GM19238 (cell line): ENCODE measurements around the gene MEPE.

Source experiments
- DNase-seq: peaks from one replicate; pipeline ENCODE4 v3.0.0; 2011; ENCODE audit warnings: low spot score; ENCODE audit not compliant: insufficient read length

The MEPE gene

DNA sequence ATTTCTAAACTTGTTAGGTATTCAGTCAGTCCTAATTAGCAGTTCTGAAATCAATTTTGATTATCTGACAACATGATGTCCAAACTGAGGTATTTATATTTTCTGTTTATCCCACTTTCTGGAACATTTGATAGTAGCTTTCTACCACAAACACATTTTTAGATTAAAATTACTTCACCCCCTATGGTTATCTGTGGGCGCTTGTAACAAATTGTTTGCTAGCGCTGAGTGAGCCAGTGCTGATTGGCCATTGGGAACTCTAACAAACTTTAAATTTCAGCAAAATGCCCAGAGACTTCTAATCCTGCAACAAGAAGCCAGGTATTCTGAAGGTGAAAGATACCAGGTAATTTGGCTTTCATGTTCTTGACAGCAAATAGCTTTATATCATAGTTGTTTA, at the start of gene MEPE:
MEPE (plus strand) TSS at position 301 of the 400 bp plus-strand sequence. CDS start 1,746 bp downstream, outside the sequence.
- no peak for DNase-seq

- no peak for DNase-seq
These were observed 49.0 kb upstream of the MEPE start for GRCh38 chr4:87783781-87784180.

DNA sequence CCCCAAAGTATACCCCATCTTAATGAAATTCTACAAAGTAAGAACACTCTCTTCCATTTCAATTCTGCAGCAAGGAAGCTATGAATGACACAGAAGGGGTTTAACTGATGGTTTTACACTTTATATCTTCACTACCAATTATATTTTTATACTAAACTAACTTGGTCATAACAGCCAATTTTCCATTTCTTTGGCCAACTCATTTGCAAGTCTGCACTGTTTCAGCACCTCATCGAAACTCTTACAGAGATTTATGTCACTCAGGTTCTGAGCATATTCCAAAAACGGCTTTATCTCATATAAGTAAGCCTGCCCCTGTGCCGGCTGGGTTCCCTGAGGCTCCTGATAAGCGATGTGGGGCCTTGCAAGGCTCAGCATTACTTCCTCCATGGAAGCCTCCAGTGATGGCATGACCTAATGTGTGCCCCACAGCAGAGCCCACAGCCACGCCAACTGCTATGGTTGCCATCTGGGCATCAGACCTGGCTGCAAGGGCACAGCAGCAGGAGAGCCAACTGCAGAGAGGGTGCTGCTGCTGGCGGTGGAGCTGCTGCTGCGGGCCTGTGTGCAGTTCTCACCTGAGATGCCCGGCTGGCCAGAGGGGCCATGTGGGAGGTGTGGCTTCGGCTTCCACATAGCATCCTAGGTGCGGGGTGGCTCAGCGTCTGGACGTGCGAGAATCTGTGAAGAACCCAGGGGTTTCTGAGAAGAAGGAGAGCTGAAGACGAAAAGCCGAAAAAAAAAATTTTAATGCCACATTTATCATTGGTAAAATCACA, 46.8 kb upstream of the MEPE start:
- DNase-seq: no peak

- no peak for DNase-seq
These were observed 33.3 kb upstream of the MEPE start, which contains the start of gene IBSP for GRCh38 chr4:87799301-87800113. Gene IBSP, plus strand, starts transcription at chr4:87799554. Its CDS starts 2,808 bp downstream, at chr4:87802362.

DNA sequence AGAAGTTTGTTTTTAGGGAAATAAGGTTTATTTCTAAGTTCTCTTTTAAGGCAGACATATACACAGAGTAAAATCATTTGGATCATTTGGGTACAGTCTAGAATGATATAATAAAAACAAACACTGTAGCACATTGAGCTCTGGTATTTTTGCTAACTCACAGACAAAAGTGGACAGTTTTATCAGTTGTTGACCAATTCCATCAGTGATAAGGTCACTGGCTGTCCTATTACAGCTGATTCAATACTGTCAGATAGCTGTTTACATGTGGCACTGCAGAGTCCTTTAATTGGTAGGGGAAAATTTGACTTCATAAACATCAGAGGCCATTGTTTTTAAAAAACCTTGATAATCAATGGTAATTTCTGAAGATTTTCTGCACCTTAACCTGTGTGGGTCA, 29.9 kb upstream of the MEPE start:
- no peak for DNase-seq

DNA sequence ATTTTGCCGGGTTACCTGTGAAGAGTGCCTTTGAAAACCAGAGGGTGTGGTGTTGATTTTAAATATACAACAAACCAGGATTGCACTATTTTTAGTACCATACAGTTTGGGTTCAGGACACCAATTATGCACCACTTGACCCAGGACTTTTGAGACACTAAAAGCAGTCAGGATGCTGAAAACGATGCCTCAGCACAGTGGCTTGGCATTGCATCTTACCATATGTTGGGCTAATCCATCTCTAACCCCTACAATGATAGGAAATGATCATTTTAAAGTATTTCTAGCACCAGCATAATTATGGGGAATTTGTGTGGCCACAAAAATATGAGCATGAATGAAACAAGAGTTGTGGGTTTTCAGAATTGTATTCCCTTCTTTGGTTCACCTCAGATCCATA, 29.3 kb upstream of the MEPE start:
- no peak for DNase-seq

GRCh38 chr4:87804871-87805270, 27.9 kb upstream of the MEPE start:
- no peak for DNase-seq

DNA sequence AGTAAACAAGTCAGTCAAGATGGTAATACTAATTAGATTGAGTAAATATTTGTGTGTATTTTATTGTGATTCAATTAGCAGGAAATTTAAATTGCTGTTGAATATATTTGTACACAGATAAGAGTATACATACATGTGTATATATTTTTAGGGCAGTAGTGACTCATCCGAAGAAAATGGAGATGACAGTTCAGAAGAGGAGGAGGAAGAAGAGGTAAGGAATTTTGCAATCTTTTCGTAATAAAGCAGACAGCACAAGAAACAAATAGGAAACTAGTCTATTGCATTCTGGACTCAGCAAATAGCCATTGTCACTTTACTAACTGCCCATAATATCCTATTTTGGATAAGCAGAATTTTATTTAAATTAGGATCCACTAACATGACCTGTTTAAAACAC, 26.8 kb upstream of the MEPE start:
- no peak for DNase-seq

GRCh38 chr4:87806520-87806919, 26.2 kb upstream of the MEPE start:
- no peak for DNase-seq

GRCh38 chr4:87807402-87807801, 25.4 kb upstream of the MEPE start:
- no peak for DNase-seq

GRCh38 chr4:87811977-87812376, 20.8 kb upstream of the MEPE start:
- DNase-seq: no peak

DNA sequence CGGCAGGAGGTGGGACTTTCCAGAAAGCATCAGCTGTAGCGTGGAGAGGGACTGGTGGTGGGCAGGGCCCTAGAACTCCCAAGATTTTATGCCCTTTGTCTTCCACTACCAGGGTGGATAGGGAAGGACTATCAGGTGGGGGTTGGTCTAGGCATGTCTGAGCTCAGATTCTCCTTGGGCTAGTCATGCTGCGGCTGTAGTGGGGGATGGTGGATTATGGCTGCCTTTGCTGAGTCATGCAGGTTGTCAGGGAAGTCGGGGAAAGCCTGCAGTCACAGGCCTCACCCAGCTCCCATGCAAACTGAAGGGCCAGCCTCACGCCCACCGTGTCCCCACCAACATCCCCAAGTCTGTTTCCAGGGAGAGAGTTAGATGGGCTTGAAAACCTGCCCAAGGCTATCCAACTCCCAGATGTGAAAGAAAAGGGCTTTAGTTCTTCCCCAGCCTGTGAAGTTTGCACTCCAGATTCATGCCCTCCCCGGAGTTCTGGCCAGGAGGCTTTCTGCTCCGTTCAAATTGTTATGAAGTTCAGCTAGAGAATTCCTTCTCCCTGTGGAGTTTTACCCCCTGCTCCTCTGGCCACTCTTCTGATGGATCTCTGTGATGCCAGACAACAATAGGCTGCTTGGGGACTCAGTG, 13.4 kb upstream of the MEPE start:
- no peak for DNase-seq

DNA sequence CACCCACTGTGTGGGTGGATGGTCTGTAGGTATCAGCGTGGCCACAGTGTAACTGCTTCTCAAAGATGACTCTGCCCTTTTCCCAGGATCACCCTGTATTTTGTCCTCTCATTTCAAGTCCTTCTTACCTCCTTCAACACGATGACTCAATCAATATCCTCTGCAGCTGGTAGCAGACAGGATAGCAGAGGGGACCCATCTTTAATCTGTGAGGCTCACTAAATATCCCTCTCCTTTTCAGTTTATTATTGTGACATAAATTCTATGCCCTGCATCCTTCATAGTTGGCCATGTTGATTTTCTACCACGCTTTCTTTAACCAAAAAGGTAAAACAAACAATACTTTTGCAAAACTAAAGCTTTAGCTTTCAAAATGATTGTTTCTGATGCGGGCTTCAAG, 9.6 kb upstream of the MEPE start:
- DNase-seq: no peak

- DNase-seq: no peak
These were observed 9.0 kb upstream of the MEPE start for GRCh38 chr4:87823724-87824123.

GRCh38 chr4:87824352-87824751, 8.4 kb upstream of the MEPE start:
- no peak for DNase-seq

- DNase-seq: no peak
These were observed 1.6 kb downstream of the MEPE start for GRCh38 chr4:87834401-87834800.

- DNase-seq: no peak
These were observed 2.4 kb downstream of the MEPE start for GRCh38 chr4:87835197-87835596.

GRCh38 chr4:87835743-87836142, 3.0 kb downstream of the MEPE start:
- DNase-seq: no peak

DNA sequence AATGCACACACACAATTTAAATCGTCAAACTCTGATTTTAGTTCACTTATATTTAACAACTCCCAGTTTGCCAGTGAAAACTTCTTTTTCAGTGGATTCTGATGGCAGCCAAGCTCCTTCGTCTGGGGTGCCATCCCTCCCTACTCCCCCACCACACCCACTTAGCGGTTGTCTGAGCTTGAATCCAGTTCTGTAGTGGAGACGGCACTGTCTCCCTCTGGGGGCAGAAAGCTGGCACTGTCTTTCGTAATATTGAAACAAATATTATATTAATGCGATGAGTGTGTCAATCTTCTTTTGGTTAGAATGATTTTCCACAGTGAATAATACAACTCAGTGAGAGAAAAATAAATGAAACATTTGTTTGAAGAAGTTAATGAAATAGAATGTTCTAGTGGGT, 5.4 kb downstream of the MEPE start:
- no peak for DNase-seq

GRCh38 chr4:87838890-87839591, 6.3 kb downstream of the MEPE start:
- DNase-seq: no peak

GRCh38 chr4:87839592-87839946, 6.8 kb downstream of the MEPE start:
- no peak for DNase-seq

DNA sequence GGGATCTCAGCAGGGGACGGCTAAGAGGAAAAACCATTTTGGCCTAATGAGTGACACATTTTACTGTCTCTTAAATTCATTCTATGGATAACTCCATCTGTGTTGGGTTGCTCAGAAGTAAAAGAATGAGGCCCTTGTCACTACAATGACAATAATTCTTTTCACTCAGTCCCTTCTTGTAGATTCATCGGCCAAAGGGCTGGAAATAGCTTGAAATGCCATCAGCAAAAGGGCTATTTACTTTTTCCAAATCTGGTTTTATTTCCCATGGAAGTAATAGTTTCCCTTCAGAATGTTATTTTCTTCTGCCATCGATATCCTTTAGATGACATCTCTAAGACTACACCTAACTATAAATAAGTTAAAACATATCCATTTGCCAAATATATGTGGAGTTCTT, 7.4 kb downstream of the MEPE start:
- no peak for DNase-seq
